DMS79 treated with DMSO at 0.1 percent for 48 hours (cell line): ENCODE data around the gene TBX5.

Experiments used
- DNase-seq: peaks from one replicate; lab custom pipeline; 2025; lab: John Stamatoyannopoulos, UW

TBX5 gene

GRCh38 chr12:114430306-114430705 lies 24.4 kb upstream of the TBX5 start:
- DNase-seq, result no peak

GRCh38 chr12:114425031-114425626 lies 19.2 kb upstream of the TBX5 start:
- no peak for DNase-seq

GRCh38 chr12:114420944-114421335 lies 15.0 kb upstream of the TBX5 start:
- DNase-seq, result peak; percentile 66

- DNase-seq, result no peak
Measured at GRCh38 chr12:114420182-114420943, 14.4 kb upstream of the TBX5 start.

- no peak for DNase-seq
Measured at GRCh38 chr12:114416028-114416427, 10.1 kb upstream of the TBX5 start.

GRCh38 chr12:114415525-114415868 lies 9.6 kb upstream of the TBX5 start:
- no peak for DNase-seq

GRCh38 chr12:114414866-114415524 lies 9.1 kb upstream of the TBX5 start:
- no peak for DNase-seq

- no peak for DNase-seq
Measured at GRCh38 chr12:114414031-114414865, 8.3 kb upstream of the TBX5 start.

GRCh38 chr12:114412825-114413749 lies 7.1 kb upstream of the TBX5 start:
- DNase-seq, result no peak

- no peak for DNase-seq
Measured at GRCh38 chr12:114412307-114412706, 6.4 kb upstream of the TBX5 start.

- DNase-seq, result no peak
Measured at GRCh38 chr12:114411071-114411837, 5.3 kb upstream of the TBX5 start.

GRCh38 chr12:114409852-114410600 lies 4.1 kb upstream of the TBX5 start:
- DNase-seq, result no peak

GRCh38 chr12:114408886-114409851 lies 3.2 kb upstream of the TBX5 start:
- DNase-seq, result no peak

GRCh38 chr12:114408471-114408885 lies 2.5 kb upstream of the TBX5 start:
- no peak for DNase-seq

- no peak for DNase-seq
Measured at GRCh38 chr12:114407842-114408411, 2.0 kb upstream of the TBX5 start.

- DNase-seq, result no peak
Measured at GRCh38 chr12:114406984-114407841, 1.3 kb upstream of the TBX5 start.

GRCh38 chr12:114406316-114406983 lies 506 bp upstream of the TBX5 start:
- DNase-seq, result no peak
